HepG2 (cell line): ENCODE data around the gene RABGAP1L. TPM values are rescaled to one million over a fixed set of nuclear protein-coding genes. Genes with fewer than 3 reads are reported as not detected.

ENCODE experiments used
- ATAC-seq: fragments of 200-7000 bp; cut with Tn5 transposase; 3 replicates; pipeline ENCODE4 v1.9.1; 2020; ENCODE audit warnings: mild to moderate bottlenecking, moderate library complexity
- BruUV-seq: library from RNA; stranded (reverse); fragments of 400-500 nt; replicated peaks from 2 replicates; lab custom pipeline; 2021; lab: Mats Ljungman, UMichigan
- CTCF ChIA-PET: fragments of 300-600 bp; formaldehyde crosslinking; extraction: SDS; loops from one replicate; lab custom pipeline; 2021; ENCODE audit warnings: low total read pairs, inconsistent platforms, low intra/inter-chr PET ratio; lab: Yijun Ruan, JAX
- POLR2A ChIA-PET: fragments of 350-600 bp; sonication (Branson Sonifier 250); formaldehyde crosslinking; loops from one replicate; lab custom pipeline; 2020; ENCODE audit warnings: antibody characterized with exemption, inconsistent platforms; lab: Yijun Ruan, JAX
- DNase-seq: peaks from one replicate; pipeline ENCODE4 v3.0.0-alpha.2; 2015; ENCODE audit warnings: low spot score
- FAIRE-seq: peaks from 3 replicates; lab custom pipeline; 2011; peaks lifted over from hg19 to GRCh38; lab: Jason Lieb, UNC
- H2AFZ ChIP-seq: one replicate; pipeline ENCODE4 v1.6.1; 2011; ENCODE audit warnings: low read length, inconsistent platforms
- H3K27ac ChIP-seq: fragments of 300-600 bp; 3 replicates; pipeline ENCODE4 v1.8.0; 2011; ENCODE audit warnings: mixed run types, mild to moderate bottlenecking, mixed read lengths, low read length, inconsistent platforms; ENCODE audit not compliant: insufficient read depth; ENCODE audit errors: extremely low read length
- H3K27me3 ChIP-seq, 2 experiments: fragments of 200-600 bp in 1 of 2; 2 replicates in 1 of 2; 3 replicates in 1 of 2; pipeline versions ENCODE4 v1.6.0 to v1.8.0; 2011; ENCODE audit warnings: low read length in 2 of 2, mild to moderate bottlenecking in 2 of 2, moderate library complexity in 2 of 2, inconsistent platforms in 1 of 2; ENCODE audit not compliant: insufficient read depth in 2 of 2, control insufficient read depth in 1 of 2
- H3K36me3 ChIP-seq, 2 experiments: fragments of 200-600 bp in 1 of 2; replicated peaks in 1 of 2; 2 replicates in 1 of 2; 3 replicates in 1 of 2; pipeline versions ENCODE4 v1.5.1 to v1.8.0; 2011; ENCODE audit warnings: low read length in 2 of 2, inconsistent platforms in 1 of 2; ENCODE audit not compliant: insufficient read depth in 2 of 2, control insufficient read depth in 1 of 2
- H3K4me1 ChIP-seq: 2 replicates; pipeline ENCODE4 v1.5.1; 2012; ENCODE audit warnings: low read length, inconsistent platforms; ENCODE audit not compliant: insufficient read depth
- H3K4me2 ChIP-seq: 2 replicates; pipeline ENCODE4 v1.6.0; 2011; ENCODE audit warnings: low read depth, low read length, inconsistent platforms
- H3K4me3 ChIP-seq, 3 experiments: fragments of 200-600 bp in 1 of 3; sonication (generic), shearing (Covaris generic) in 1 of 3; replicated peaks in 1 of 3; 2 replicates each; pipeline ENCODE4 v1.5.1; 2011 to 2016; ENCODE audit warnings: low read length in 3 of 3, inconsistent platforms in 2 of 3, low read depth in 2 of 3, mild to moderate bottlenecking in 2 of 3, control low read depth in 1 of 3, mixed read lengths in 1 of 3; ENCODE audit not compliant: insufficient read depth in 1 of 3
- H3K79me2 ChIP-seq: one replicate; pipeline ENCODE4 v1.6.1; 2011; ENCODE audit warnings: low read length, inconsistent platforms; ENCODE audit not compliant: insufficient read depth
- H3K9ac ChIP-seq: 2 replicates; pipeline ENCODE4 v1.6.0; 2011; ENCODE audit warnings: mild to moderate bottlenecking, low read depth, low read length, inconsistent platforms; ENCODE audit not compliant: insufficient read depth
- H3K9me3 ChIP-seq: 2 replicates; pipeline ENCODE4 v1.5.1; 2012; ENCODE audit warnings: mild to moderate bottlenecking, low read length
- H4K20me1 ChIP-seq: 2 replicates; pipeline ENCODE4 v1.6.0; 2011; ENCODE audit warnings: inconsistent platforms, mild to moderate bottlenecking, low read length, moderate library complexity; ENCODE audit not compliant: insufficient read depth
- CBX5 ChIP-seq: sonication (generic); formaldehyde crosslinking; IDR thresholded peaks from 2 replicates; pipeline ENCODE4 v1.4.0; 2020; ENCODE audit warnings: missing genetic modification reagents, borderline replicate concordance
- HNF4G ChIP-seq, 2 experiments: sonication (generic) in 1 of 2; formaldehyde crosslinking in 1 of 2; IDR thresholded peaks; 2 replicates each; pipeline versions ENCODE4 v1.4.0 to v1.6.1; 2011 to 2020; ENCODE audit warnings: borderline replicate concordance in 2 of 2, low read depth in 2 of 2, mild to moderate bottlenecking in 2 of 2, low read length in 1 of 2, missing genetic modification reagents in 1 of 2, moderate library complexity in 1 of 2
- HNRNPUL1 ChIP-seq: fragments of 200-400 bp; formaldehyde crosslinking; IDR thresholded peaks from 2 replicates; pipeline ENCODE4 v1.6.1; 2017; ENCODE audit warnings: low read depth, mild to moderate bottlenecking, low read length, moderate library complexity
- ZNF382 ChIP-seq: sonication (generic); formaldehyde crosslinking; IDR thresholded peaks from 2 replicates; pipeline ENCODE4 v1.5.0; 2020; ENCODE audit warnings: missing genetic modification reagents, mild to moderate bottlenecking, borderline replicate concordance
- ZNF441 ChIP-seq: sonication (generic); formaldehyde crosslinking; IDR thresholded peaks from 2 replicates; pipeline ENCODE4 v1.7.0; 2021; ENCODE audit warnings: missing genetic modification reagents, borderline replicate concordance
- ZNF781 ChIP-seq: sonication (generic); formaldehyde crosslinking; IDR thresholded peaks from 2 replicates; pipeline ENCODE4 v1.5.1; 2020; ENCODE audit warnings: borderline replicate concordance, mild to moderate bottlenecking, missing genetic modification reagents; ENCODE audit errors: not compliant biosample characterization
- WGBS: methylation state at CpG from one replicate; pipeline ENCODE4 v1.1.6; 2017; ENCODE audit warnings: low lambda C conversion rate; 5-methylcytosine and 5-hydroxymethylcytosine counted together
- in situ Hi-C: cut with HindIII; loops from 2 replicates; pipeline ENCODE4 v1.10.0; 2017; ENCODE audit warnings: low pct_unique_long_range_greater_than_20kb; ENCODE audit not compliant: extremely low pct_ligation_motif_present
- intact Hi-C: fragments of 100-400 bp; cut with micrococcal nuclease; formaldehyde crosslinking; loops from one replicate; pipeline ENCODE4 v1.10.0; 2022; ENCODE audit not compliant: unreplicated experiment
- polyA plus RNA-seq, 8 experiments: library from polyadenylated mRNA; depleted of rRNA in 3 of 8; stranded (reverse) in 7 of 8; unstranded in 1 of 8; fragments of >200 nt; fragmentation: Illumina TruSeq in 4 of 8; extraction: Trizol in 4 of 8; gene quantifications; 2 replicates each; pipeline versions ENCODE4 v1.2.1 to v1.2.3, GENCODE V29; 2011 to 2016; ENCODE audit warnings: low read depth in 4 of 8, missing spikeins in 1 of 8, mixed read lengths in 1 of 8; ENCODE audit not compliant: insufficient read depth in 1 of 8
- total RNA-seq, 5 experiments: library from RNA; depleted of rRNA; stranded (reverse); fragments of >200 nt; fragmentation: Illumina TruSeq; extraction: Trizol; gene quantifications; 2 replicates each; pipeline ENCODE4 v1.2.3, GENCODE V29; 2016; ENCODE audit warnings: low read depth in 1 of 5
- TF ChIP-seq, protein P1 (sequence below): sonication (generic); formaldehyde crosslinking; IDR thresholded peaks from 2 replicates; pipeline ENCODE4 v1.5.0; 2020; ENCODE audit warnings: mild to moderate bottlenecking, missing genetic modification reagents, borderline replicate concordance
- TF ChIP-seq, protein P2 (sequence below): sonication (generic); formaldehyde crosslinking; IDR thresholded peaks from 2 replicates; pipeline ENCODE4 v1.4.0; 2020; ENCODE audit warnings: low read depth, missing genetic modification reagents

Gene RABGAP1L
- total and polyA plus RNA-seq, 2 of the 13 experiments (the other 11 are each of a cell fraction or from before 2014, with no cell fraction given), result 7.9 to 22.6 TPM

DNA sequence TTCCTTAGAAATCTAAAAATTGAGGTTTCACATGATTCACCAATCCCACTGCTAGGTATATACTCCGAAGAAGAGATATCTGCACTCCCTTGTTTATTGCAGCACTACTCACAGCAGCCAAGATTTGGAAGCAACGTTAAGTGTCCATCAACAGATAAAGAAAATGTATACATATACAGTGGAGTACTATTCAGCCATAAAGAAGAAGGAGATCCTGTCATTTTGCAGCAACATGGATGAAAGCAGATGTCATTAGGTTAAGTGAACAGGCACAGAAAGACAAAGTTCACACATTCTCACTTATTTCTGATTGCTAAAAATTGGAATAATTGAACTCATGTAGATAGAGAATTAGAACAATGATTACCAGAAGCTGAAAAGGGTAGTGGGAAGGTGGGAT is 56.4 kb downstream of the RABGAP1L start:
- intact Hi-C loops, result loop anchor here (2.0 to 5.0 kb wide), 2 partner anchors 123 to 795 kb away; no protein-coding TSS in a partner anchor

More for the DNA sequence above, 56.4 kb downstream of the RABGAP1L start:
- Histone ChIP-seq H3K4me3 (no peak overlapping the region), H3K4me1 (peaks cover 13% of the 10 kb centered on the region), H4K20me1 (no peaks in the 10 kb centered on the region; the same call in 1 of the 2 replicates), H3K4me2 (no peak overlapping the region), H3K9me3 (no peaks in the 10 kb centered on the region), H3K36me3 (no peaks in the 10 kb centered on the region), H3K9ac (no peak overlapping the region), H3K27me3 (no peaks in the 10 kb centered on the region), H2AFZ (no peak overlapping the region), H3K27ac (no peak overlapping the region), H3K79me2 (peaks cover 6% of the 10 kb centered on the region)
- no peak for DNase-seq
- no peak for FAIRE-seq
- WGBS, result 94% methylated on average over 2 of the region's 2 CpGs
- no peak for TF ChIP-seq ZNF441 (CRISPR knock-in tag)
- TF ChIP-seq ZNF781 (CRISPR knock-in tag), result no peak
- TF ChIP-seq, protein P1, sequence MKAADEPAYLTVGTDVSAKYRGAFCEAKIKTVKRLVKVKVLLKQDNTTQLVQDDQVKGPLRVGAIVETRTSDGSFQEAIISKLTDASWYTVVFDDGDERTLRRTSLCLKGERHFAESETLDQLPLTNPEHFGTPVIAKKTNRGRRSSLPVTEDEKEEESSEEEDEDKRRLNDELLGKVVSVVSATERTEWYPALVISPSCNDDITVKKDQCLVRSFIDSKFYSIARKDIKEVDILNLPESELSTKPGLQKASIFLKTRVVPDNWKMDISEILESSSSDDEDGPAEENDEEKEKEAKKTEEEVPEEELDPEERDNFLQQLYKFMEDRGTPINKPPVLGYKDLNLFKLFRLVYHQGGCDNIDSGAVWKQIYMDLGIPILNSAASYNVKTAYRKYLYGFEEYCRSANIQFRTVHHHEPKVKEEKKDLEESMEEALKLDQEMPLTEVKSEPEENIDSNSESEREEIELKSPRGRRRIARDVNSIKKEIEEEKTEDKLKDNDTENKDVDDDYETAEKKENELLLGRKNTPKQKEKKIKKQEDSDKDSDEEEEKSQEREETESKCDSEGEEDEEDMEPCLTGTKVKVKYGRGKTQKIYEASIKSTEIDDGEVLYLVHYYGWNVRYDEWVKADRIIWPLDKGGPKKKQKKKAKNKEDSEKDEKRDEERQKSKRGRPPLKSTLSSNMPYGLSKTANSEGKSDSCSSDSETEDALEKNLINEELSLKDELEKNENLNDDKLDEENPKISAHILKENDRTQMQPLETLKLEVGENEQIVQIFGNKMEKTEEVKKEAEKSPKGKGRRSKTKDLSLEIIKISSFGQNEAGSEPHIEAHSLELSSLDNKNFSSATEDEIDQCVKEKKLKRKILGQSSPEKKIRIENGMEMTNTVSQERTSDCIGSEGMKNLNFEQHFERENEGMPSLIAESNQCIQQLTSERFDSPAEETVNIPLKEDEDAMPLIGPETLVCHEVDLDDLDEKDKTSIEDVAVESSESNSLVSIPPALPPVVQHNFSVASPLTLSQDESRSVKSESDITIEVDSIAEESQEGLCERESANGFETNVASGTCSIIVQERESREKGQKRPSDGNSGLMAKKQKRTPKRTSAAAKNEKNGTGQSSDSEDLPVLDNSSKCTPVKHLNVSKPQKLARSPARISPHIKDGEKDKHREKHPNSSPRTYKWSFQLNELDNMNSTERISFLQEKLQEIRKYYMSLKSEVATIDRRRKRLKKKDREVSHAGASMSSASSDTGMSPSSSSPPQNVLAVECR, result no peak
- TF ChIP-seq ZNF382 (CRISPR knock-in tag), result no peak
- no peak for TF ChIP-seq CBX5
- TF ChIP-seq, protein P2, sequence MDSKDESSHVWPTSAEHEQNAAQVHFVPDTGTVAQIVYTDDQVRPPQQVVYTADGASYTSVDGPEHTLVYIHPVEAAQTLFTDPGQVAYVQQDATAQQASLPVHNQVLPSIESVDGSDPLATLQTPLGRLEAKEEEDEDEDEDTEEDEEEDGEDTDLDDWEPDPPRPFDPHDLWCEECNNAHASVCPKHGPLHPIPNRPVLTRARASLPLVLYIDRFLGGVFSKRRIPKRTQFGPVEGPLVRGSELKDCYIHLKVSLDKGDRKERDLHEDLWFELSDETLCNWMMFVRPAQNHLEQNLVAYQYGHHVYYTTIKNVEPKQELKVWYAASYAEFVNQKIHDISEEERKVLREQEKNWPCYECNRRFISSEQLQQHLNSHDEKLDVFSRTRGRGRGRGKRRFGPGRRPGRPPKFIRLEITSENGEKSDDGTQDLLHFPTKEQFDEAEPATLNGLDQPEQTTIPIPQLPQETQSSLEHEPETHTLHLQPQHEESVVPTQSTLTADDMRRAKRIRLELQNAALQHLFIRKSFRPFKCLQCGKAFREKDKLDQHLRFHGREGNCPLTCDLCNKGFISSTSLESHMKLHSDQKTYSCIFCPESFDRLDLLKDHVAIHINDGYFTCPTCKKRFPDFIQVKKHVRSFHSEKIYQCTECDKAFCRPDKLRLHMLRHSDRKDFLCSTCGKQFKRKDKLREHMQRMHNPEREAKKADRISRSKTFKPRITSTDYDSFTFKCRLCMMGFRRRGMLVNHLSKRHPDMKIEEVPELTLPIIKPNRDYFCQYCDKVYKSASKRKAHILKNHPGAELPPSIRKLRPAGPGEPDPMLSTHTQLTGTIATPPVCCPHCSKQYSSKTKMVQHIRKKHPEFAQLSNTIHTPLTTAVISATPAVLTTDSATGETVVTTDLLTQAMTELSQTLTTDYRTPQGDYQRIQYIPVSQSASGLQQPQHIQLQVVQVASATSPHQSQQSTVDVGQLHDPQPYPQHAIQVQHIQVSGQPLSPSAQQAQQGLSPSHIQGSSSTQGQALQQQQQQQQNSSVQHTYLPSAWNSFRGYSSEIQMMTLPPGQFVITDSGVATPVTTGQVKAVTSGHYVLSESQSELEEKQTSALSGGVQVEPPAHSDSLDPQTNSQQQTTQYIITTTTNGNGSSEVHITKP (CRISPR knock-in tag), result no peak
- no peak for TF ChIP-seq HNF4G (IDR thresholded peaks at IDR 0.05; ENCODE audit: borderline replicate concordance, low read depth, low read length)
- TF ChIP-seq HNF4G (CRISPR knock-in tag; IDR thresholded peaks at IDR 0.05; ENCODE audit: borderline replicate concordance, low read depth), result no peak
- no peak for TF ChIP-seq HNRNPUL1
- in situ Hi-C loops, result loop anchor here (10.0 kb wide), 1 partner anchor 121 kb away; no protein-coding TSS in a partner anchor
- no peak for ATAC-seq
- ChIA-PET CTCF (no interaction called here), POLR2A (no interaction called here)
- BruUV-seq, result no TSS peak
